Thyroid gland (tissue), 4 donors: Measurements from ENCODE around the gene CACNA1E. TPM values are rescaled to one million over a fixed set of nuclear protein-coding genes. Genes with fewer than 3 reads are reported as not detected.

Experiments used
- DNase-seq, 2 donors: peaks; one replicate each; pipeline ENCODE4 v3.0.0-alpha.2; 2019
- H3K27ac ChIP-seq, 3 donors: fragments of 200-600 bp; sonication (generic); 1 replicate in 2 of 3; 2 replicates in 1 of 3; pipeline ENCODE4 v1.5.1; 2016 to 2019; ENCODE audit warnings: mild to moderate bottlenecking in 1 of 3, moderate library complexity in 1 of 3
- H3K27me3 ChIP-seq: fragments of 200-600 bp; sonication (generic); one replicate; pipeline ENCODE4 v1.5.1; 2019
- H3K36me3 ChIP-seq, 2 donors: fragments of 200-600 bp; sonication (generic); one replicate each; pipeline ENCODE4 v1.5.1; 2016 to 2019
- H3K4me1 ChIP-seq, 2 donors: fragments of 200-600 bp; sonication (generic); one replicate each; pipeline ENCODE4 v1.5.1; 2017 to 2019
- H3K4me3 ChIP-seq, 3 donors: fragments of 200-600 bp; sonication (generic); replicated peaks in 1 of 3; 1 replicate in 2 of 3; 2 replicates in 1 of 3; pipeline ENCODE4 v1.5.1; 2016; ENCODE audit warnings: mild to moderate bottlenecking in 1 of 3
- H3K9me3 ChIP-seq: fragments of 200-600 bp; sonication (generic); one replicate; pipeline ENCODE4 v1.5.1; 2017
- POLR2A ChIP-seq, 2 donors: fragments of 450-650 bp; IDR thresholded peaks; one replicate each; pipeline ENCODE4 v1.6.1; 2017; ENCODE audit warnings: antibody characterized with exemption in 2 of 2, mild to moderate bottlenecking in 2 of 2, moderate library complexity in 1 of 2
- WGBS, 2 donors: methylation state at CpG; one replicate each; pipeline ENCODE4 v1.1.5; 2017; 5-methylcytosine and 5-hydroxymethylcytosine counted together
- intact Hi-C: fragments of 100-400 bp; cut with DNase I; formaldehyde crosslinking; loops from one replicate; pipeline ENCODE4 v1.15.1; 2023
- total RNA-seq, 4 donors: library from RNA; depleted of rRNA; stranded (reverse); fragments of >200 nt; gene quantifications; one replicate each; pipeline ENCODE4 v1.2.3, GENCODE V29; 2016
- TF ChIP-seq, protein P1 (sequence below), 6 experiments: fragments of 200-600 bp in 3 of 6; fragments of 450-650 bp in 3 of 6; sonication (generic) in 3 of 6; IDR thresholded peaks; one replicate each; pipeline ENCODE4 v1.5.1; 2016 to 2019; ENCODE audit warnings: antibody characterized with exemption in 6 of 6, mild to moderate bottlenecking in 2 of 6, inconsistent platforms in 1 of 6, moderate library complexity in 1 of 6

Gene CACNA1E
- total RNA-seq, 4 donors from 2014 or later, result under 0.01 to 0.46 (median 0.15) TPM

GRCh38 chr1:181632492-181632891 lies 149.2 kb downstream of the CACNA1E start:
- H3K27me3 ChIP-seq, result no peaks in the 10 kb centered on the region
- WGBS, 2 donors, result 61 to 83% methylated on average over 1 of the region's 1 CpG
- intact Hi-C loops, result no loop called here
- H3K27ac ChIP-seq, result no peak overlapping the region
- no peaks in the 10 kb centered on the region for H3K9me3 ChIP-seq
- no peak overlapping the region for H3K4me3 ChIP-seq
- DNase-seq, result no peak
- TF ChIP-seq, protein P1, sequence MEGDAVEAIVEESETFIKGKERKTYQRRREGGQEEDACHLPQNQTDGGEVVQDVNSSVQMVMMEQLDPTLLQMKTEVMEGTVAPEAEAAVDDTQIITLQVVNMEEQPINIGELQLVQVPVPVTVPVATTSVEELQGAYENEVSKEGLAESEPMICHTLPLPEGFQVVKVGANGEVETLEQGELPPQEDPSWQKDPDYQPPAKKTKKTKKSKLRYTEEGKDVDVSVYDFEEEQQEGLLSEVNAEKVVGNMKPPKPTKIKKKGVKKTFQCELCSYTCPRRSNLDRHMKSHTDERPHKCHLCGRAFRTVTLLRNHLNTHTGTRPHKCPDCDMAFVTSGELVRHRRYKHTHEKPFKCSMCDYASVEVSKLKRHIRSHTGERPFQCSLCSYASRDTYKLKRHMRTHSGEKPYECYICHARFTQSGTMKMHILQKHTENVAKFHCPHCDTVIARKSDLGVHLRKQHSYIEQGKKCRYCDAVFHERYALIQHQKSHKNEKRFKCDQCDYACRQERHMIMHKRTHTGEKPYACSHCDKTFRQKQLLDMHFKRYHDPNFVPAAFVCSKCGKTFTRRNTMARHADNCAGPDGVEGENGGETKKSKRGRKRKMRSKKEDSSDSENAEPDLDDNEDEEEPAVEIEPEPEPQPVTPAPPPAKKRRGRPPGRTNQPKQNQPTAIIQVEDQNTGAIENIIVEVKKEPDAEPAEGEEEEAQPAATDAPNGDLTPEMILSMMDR (IDR thresholded peaks at IDR 0.05), result no peak
- TF ChIP-seq POLR2A (IDR thresholded peaks at IDR 0.05), result no peak
- no peaks in the 10 kb centered on the region for H3K4me1 ChIP-seq
- no peaks in the 10 kb centered on the region for H3K36me3 ChIP-seq

- H3K27ac ChIP-seq, result no peak overlapping the region
- no peaks in the 10 kb centered on the region for H3K27me3 ChIP-seq
- WGBS, 2 donors, result 92 to 94% methylated on average over 6 of the region's 6 CpGs
- no peak for DNase-seq
- no peaks in the 10 kb centered on the region for H3K9me3 ChIP-seq
- H3K36me3 ChIP-seq, result no peaks in the 10 kb centered on the region
- H3K4me1 ChIP-seq, result no peaks in the 10 kb centered on the region
- TF ChIP-seq, protein P1 (IDR thresholded peaks at IDR 0.05), result no peak
- TF ChIP-seq POLR2A (IDR thresholded peaks at IDR 0.05), result no peak
- intact Hi-C loops, result no loop called here
- H3K4me3 ChIP-seq, result no peak overlapping the region
Observed at GRCh38 chr1:181632960-181633359, 149.6 kb downstream of the CACNA1E start.

- Histone ChIP-seq H3K36me3 (no peaks in the 10 kb centered on the region), H3K4me1 (no peaks in the 10 kb centered on the region), H3K27ac (no peak overlapping the region), H3K4me3 (no peak overlapping the region), H3K27me3 (no peaks in the 10 kb centered on the region), H3K9me3 (no peaks in the 10 kb centered on the region)
- TF ChIP-seq, protein P1 (IDR thresholded peaks at IDR 0.05), result no peak
- 26 to 57% methylated on average over 1 of the region's 1 CpG for WGBS, 2 donors
- intact Hi-C loops, result no loop called here
- DNase-seq, result no peak
Observed at GRCh38 chr1:181635110-181635509, 151.8 kb downstream of the CACNA1E start.

- no peak overlapping the region for H3K27ac ChIP-seq
- intact Hi-C loops, result no loop called here
- no peak for DNase-seq
- H3K27me3 ChIP-seq, result no peaks in the 10 kb centered on the region
- H3K4me3 ChIP-seq, result no peak overlapping the region
- no peaks in the 10 kb centered on the region for H3K4me1 ChIP-seq
- no peaks in the 10 kb centered on the region for H3K36me3 ChIP-seq
- no peak for TF ChIP-seq POLR2A (IDR thresholded peaks at IDR 0.05)
- TF ChIP-seq, protein P1 (IDR thresholded peaks at IDR 0.05), result no peak
- H3K9me3 ChIP-seq, result no peaks in the 10 kb centered on the region
Observed at GRCh38 chr1:181637998-181638397, 154.7 kb downstream of the CACNA1E start.

DNA sequence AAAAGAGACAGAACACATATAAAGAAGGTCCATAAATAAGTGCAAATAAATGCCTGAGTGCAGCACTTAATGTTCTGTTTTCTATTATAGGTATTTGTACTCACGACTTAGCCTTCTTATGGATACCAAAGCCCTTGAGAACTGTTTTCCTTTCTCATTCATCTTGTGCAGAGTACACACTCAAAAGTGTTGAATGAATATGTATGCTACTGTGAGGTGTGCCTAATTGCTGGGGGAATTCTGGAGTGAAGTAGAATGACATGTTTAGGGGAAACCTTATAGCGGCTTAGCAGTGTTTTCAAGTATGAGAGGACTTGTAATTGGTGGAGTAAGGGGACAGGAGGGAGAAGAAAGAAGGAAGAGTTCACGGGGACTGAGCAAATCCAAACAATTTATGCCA lies 157.6 kb downstream of the CACNA1E start:
- no peaks in the 10 kb centered on the region for H3K36me3 ChIP-seq
- DNase-seq, result no peak
- H3K4me3 ChIP-seq, result no peak overlapping the region
- no peaks in the 10 kb centered on the region for H3K27me3 ChIP-seq
- no peaks in the 10 kb centered on the region for H3K4me1 ChIP-seq
- TF ChIP-seq POLR2A (IDR thresholded peaks at IDR 0.05), result no peak
- TF ChIP-seq, protein P1 (IDR thresholded peaks at IDR 0.05), result no peak
- no peak overlapping the region for H3K27ac ChIP-seq
- H3K9me3 ChIP-seq, result no peaks in the 10 kb centered on the region
- intact Hi-C loops, result no loop called here
- 63 to 68% methylated on average over 3 of the region's 3 CpGs for WGBS, 2 donors
